ENCODE data around the gene STAT2.

DNA sequence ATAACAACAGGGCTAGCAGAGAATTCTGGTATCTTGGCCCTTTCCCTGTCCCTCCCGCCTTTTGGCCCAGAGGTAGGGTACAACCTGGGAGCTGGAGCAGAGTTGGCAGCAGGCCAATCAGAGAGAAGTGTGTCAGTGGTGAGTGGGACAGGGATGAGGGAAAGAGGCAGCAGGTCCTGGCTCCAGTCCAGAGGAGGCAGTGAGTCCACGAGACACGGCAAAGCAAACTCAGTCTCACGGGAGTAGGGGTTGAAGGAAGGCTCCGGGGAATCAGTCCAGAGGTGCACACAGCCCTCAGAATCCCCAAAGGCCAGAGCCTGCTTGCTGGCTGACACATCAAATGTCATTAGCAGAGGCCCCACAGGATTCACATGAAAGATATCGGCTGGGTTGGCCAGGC lies 33.4 kb downstream of the STAT2 start:
- TF ChIP-seq CTCF (IDR thresholded peaks at IDR 0.05; ENCODE audit: low read length) (no peak), EZH2 (IDR thresholded peaks at IDR 0.05; ENCODE audit: borderline replicate concordance, low read length) (no peak)
